Right lobe of liver (tissue), 6 donors: ENCODE data around the gene EIF2B2. TPM values are rescaled to one million over a fixed set of nuclear protein-coding genes. Genes with fewer than 3 reads are reported as not detected.
A peak's percentile ranks its signal among the peaks of the same experiment; 100 is the strongest.

Experiments
- ATAC-seq, 4 donors: fragments of 200-7000 bp; cut with Tn5 transposase; one replicate each; pipeline ENCODE4 v1.9.1; 2020; ENCODE audit warnings: mild to moderate bottlenecking in 4 of 4, moderate library complexity in 4 of 4
- DNase-seq, 3 donors: peaks; one replicate each; pipeline ENCODE4 v3.0.0-alpha.2; 2020
- H3K27ac ChIP-seq, 3 donors: fragments of 200-600 bp; one replicate each; pipeline ENCODE4 v1.8.0; 2022
- H3K27me3 ChIP-seq, 2 donors: fragments of 200-600 bp; one replicate each; pipeline ENCODE4 v1.8.0; 2022
- H3K36me3 ChIP-seq, 4 donors: fragments of 200-600 bp; sonication (generic) in 1 of 4; one replicate each; pipeline versions ENCODE4 v1.5.1 to v1.8.0; 2017 to 2022; ENCODE audit warnings: control low read depth in 1 of 4
- H3K4me1 ChIP-seq, 4 donors: fragments of 200-600 bp; sonication (generic) in 1 of 4; one replicate each; pipeline versions ENCODE4 v1.5.1 to v1.8.0; 2017 to 2022; ENCODE audit warnings: control low read depth in 1 of 4
- H3K4me3 ChIP-seq, 3 donors: fragments of 200-600 bp; one replicate each; pipeline ENCODE4 v1.8.0; 2022
- H3K9me3 ChIP-seq, 4 donors: fragments of 200-600 bp; sonication (generic) in 1 of 4; one replicate each; pipeline versions ENCODE4 v1.5.1 to v1.8.0; 2017 to 2022; ENCODE audit warnings: control low read depth in 1 of 4
- POLR2A ChIP-seq: fragments of 450-650 bp; IDR thresholded peaks from one replicate; pipeline ENCODE4 v1.6.1; 2017; ENCODE audit warnings: antibody characterized with exemption, mild to moderate bottlenecking
- WGBS: methylation state at CpG from one replicate; pipeline ENCODE4 v1.1.6; 2018; ENCODE audit warnings: low coverage, low lambda C conversion rate; ENCODE audit not compliant: insufficient coverage; ENCODE audit errors: missing lambda C conversion rate; 5-methylcytosine and 5-hydroxymethylcytosine counted together
- intact Hi-C, 2 donors: fragments of 100-400 bp; cut with DNase I; formaldehyde crosslinking; loops; one replicate each; pipeline versions ENCODE4 v1.11.2 to v1.14.1; 2022
- total RNA-seq, 6 experiments: library from RNA; depleted of rRNA in 2 of 6; stranded (reverse); fragments of >200 nt in 2 of 6; fragmentation: NEBNext Ultra II Directional in 3 of 6; extraction: Animal tissue kit (Norgen Biotek cat#: 25700) in 3 of 6; gene quantifications; one replicate each; pipeline versions ENCODE4 v1.1.0 to v1.2.4, GENCODE V29; 2016 to 2023
- TF ChIP-seq, protein P1 (sequence below), 4 donors: fragments of 200-600 bp in 3 of 4; fragments of 450-650 bp in 1 of 4; IDR thresholded peaks; one replicate each; pipeline versions ENCODE4 v1.5.1 to v1.8.0; 2016 to 2022; ENCODE audit warnings: antibody characterized with exemption in 4 of 4, mild to moderate bottlenecking in 2 of 4
- donor health status: DM: no; HTN: yes; CAD: no.
- donor health status: DM: no; HTN: no; CAD: no.
- donor health status: DM: no; HTN: no; CAD: no.
- donor health status: DM: no; HTN: yes; CAD: no.
- donor health status: DM: no; HTN: yes; CAD: no.

Gene EIF2B2
- total RNA-seq, 6 experiments from 2014 or later, result 16.1 to 37.5 (median 20.1) TPM

DNA sequence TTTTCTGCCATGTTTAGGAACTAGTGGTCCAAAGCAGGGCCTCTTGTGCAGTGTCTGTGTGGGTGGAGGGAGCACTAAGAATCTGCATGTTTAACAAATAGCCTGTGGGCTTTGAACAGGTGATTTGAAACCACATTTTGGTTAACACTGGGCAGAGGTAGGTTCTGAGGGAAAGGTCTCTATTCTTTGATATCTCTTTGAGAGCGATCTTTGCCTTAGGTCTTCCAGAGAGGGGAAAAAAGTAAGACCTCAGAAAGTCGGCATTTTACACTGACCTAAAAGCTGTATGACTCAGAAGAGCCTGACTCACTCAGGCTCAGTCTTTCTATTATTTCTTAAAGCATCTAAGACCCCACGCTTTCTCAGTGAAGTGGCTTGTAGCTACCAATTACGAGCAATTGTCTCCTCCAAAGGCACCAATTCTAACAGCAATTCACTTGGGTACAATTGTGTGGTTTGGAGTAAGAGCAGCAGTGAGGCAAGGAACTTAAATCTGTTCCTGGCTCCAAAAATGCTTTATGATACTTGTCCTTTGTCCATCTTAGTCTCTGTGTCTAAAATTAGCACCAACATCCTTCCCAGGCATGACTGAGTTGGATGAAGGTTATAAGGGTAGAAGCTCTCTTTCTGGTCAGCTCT is 8.8 kb downstream of the EIF2B2 start:
- ATAC-seq (peak in 1 of 4 donors; percentile 31), DNase-seq (no peak)
- Histone ChIP-seq H3K27ac (peak overlapping the region in 1 of 3 donors; percentile 20), H3K9me3 (no peaks in the 10 kb centered on the region), H3K27me3 (no peaks in the 10 kb centered on the region), H3K4me3 (no peak overlapping the region), H3K4me1 (peaks cover 0 to 5% (median 0%) of the 10 kb centered on the region in 4 donors), H3K36me3 (peaks cover 0 to 58% (median 34%) of the 10 kb centered on the region in 4 donors)
- 71% methylated on average over 4 of the region's 4 CpGs for whole genome bisulfite sequencing
- TF ChIP-seq, protein P1, sequence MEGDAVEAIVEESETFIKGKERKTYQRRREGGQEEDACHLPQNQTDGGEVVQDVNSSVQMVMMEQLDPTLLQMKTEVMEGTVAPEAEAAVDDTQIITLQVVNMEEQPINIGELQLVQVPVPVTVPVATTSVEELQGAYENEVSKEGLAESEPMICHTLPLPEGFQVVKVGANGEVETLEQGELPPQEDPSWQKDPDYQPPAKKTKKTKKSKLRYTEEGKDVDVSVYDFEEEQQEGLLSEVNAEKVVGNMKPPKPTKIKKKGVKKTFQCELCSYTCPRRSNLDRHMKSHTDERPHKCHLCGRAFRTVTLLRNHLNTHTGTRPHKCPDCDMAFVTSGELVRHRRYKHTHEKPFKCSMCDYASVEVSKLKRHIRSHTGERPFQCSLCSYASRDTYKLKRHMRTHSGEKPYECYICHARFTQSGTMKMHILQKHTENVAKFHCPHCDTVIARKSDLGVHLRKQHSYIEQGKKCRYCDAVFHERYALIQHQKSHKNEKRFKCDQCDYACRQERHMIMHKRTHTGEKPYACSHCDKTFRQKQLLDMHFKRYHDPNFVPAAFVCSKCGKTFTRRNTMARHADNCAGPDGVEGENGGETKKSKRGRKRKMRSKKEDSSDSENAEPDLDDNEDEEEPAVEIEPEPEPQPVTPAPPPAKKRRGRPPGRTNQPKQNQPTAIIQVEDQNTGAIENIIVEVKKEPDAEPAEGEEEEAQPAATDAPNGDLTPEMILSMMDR (IDR thresholded peaks at IDR 0.05), result no peak
- no peak for TF ChIP-seq POLR2A
- intact Hi-C loops, result no loop called here

DNA sequence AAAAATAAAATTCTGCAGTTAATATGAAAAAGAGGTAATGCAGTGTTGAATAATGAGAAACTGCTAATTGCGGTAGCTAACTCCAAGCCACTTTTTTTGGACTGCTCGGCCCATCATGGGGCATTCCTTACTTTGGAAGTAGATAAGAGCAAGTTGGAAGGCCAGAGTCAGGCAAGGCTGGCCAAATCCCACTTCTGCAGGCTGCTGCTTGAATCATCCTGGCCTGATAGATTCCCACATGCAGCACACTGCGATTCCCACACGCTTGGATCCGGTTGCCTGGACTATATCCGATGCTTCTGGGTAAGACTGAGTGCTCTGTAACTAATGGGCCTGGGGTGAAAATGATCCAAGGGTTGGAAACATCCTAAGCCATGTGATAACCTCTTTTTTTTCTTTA is 10.6 kb downstream of the EIF2B2 start:
- peaks cover 0 to 56% (median 30%) of the 10 kb centered on the region in 4 donors for H3K36me3 ChIP-seq
- H3K4me1 ChIP-seq, result peaks cover 0 to 5% (median 0%) of the 10 kb centered on the region in 4 donors
- TF ChIP-seq POLR2A, result no peak
- TF ChIP-seq, protein P1 (IDR thresholded peaks at IDR 0.05), result no peak
- DNase-seq (no peak), ATAC-seq (peak in 1 of 4 donors; percentile 17)
- no peak overlapping the region for H3K4me3 ChIP-seq
- intact Hi-C loops, result no loop called here
- no peak overlapping the region for H3K27ac ChIP-seq
- H3K9me3 ChIP-seq, result no peaks in the 10 kb centered on the region
- WGBS, result 82% methylated on average over 5 of the region's 6 CpGs
- H3K27me3 ChIP-seq, result no peaks in the 10 kb centered on the region

DNA sequence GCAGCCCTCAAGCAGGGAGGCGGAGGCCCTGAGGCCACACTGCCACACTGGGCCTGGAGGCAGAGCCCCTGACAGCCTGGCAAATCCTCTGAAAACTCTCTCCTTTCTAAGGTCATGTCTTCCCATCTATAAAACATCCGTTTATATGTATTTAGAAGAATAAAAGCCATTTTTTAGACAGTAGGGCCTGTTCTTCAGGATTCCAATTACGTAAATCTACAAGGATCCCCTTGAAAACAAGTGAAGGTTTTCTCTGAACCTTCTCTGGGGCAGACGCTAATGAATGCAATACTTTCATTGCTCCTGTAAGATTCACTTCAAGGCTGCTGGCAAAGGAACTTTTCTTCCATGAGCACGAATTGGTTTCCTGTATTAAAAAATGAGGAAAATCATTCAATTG is 12.8 kb downstream of the EIF2B2 start:
- no peak for ATAC-seq
- H3K4me3 ChIP-seq, result no peak overlapping the region
- intact Hi-C loops, result no loop called here
- TF ChIP-seq POLR2A, result no peak
- TF ChIP-seq, protein P1 (IDR thresholded peaks at IDR 0.05), result no peak
- H3K36me3 ChIP-seq, result peaks cover 0 to 52% (median 30%) of the 10 kb centered on the region in 4 donors
- no peak for DNase-seq
- 80% methylated on average over 5 of the region's 5 CpGs for WGBS
- no peaks in the 10 kb centered on the region for H3K4me1 ChIP-seq
- no peaks in the 10 kb centered on the region for H3K9me3 ChIP-seq
- H3K27me3 ChIP-seq, result no peaks in the 10 kb centered on the region
- H3K27ac ChIP-seq, result no peak overlapping the region

DNA sequence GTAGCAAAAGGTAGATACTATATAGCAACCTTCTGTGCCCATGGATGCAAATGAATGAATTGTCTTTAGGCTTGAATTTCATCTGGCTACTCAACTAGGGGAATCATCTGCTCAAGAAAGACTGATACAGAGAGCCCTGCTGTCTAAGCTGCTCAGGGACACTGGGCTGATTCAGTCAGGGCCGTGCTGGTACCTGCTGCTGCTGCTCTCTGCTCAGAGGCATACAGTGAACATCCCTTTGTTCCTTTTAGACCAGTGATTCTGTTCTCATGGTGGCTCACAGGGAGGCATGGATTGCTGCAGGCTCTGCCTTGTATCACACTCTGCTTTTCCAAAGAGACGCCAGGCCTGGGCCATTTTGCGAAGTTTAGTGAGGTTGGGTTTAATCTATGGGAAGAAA is 14.1 kb downstream of the EIF2B2 start:
- Histone ChIP-seq H3K9me3 (no peaks in the 10 kb centered on the region), H3K4me1 (no peaks in the 10 kb centered on the region), H3K27ac (no peak overlapping the region), H3K4me3 (no peak overlapping the region), H3K36me3 (peaks cover 0 to 55% (median 37%) of the 10 kb centered on the region in 4 donors), H3K27me3 (no peaks in the 10 kb centered on the region)
- WGBS, result 96% methylated on average over 3 of the region's 3 CpGs
- intact Hi-C loops, result no loop called here
- TF ChIP-seq POLR2A, result no peak
- TF ChIP-seq, protein P1 (IDR thresholded peaks at IDR 0.05), result no peak
- ATAC-seq (no peak), DNase-seq (no peak)
